ENCODE data around the gene DCK. TPM values are rescaled to one million over a fixed set of nuclear protein-coding genes. Genes with fewer than 3 reads are reported as not detected.
A peak's percentile ranks its signal among the peaks of the same experiment; 100 is the strongest.

The DCK gene
- total and polyA plus RNA-seq, 2 of the 4 experiments (the other 2 are of a cell fraction), result 7.0 to 8.9 TPM

GRCh38 chr4:71074452-71075299 is 81.2 kb downstream of the DCK start:
- no TSS peak for BruUV-seq (replicated peaks)
- H4K8ac ChIP-seq (ENCODE audit: low read depth in 2 of 2, low read length in 2 of 2), result no peak overlapping the region
- H3K23ac ChIP-seq (ENCODE audit: low read depth, low read length), result 0 out of 2 replicates have a peak overlapping the region, but pooled peaks have one; percentile 27
- H4K91ac ChIP-seq (ENCODE audit: insufficient read depth, low read depth, low read length), result no peak overlapping the region
- no peak overlapping the region for H4K5ac ChIP-seq (ENCODE audit: low read depth, low read length)
- 0 out of 2 replicates have a peak overlapping the region, but pooled peaks have one; percentile 7 for H2BK20ac ChIP-seq (ENCODE audit: low read depth, low read length)
- no peaks in the 10 kb centered on the region for H4K20me1 ChIP-seq (ENCODE audit: insufficient read depth, low read length)
- POLR2A ChIA-PET (ENCODE audit: unreplicated experiment), result no interaction called here
- dilution Hi-C loops (cut with HindIII; ENCODE audit: low sequenced_read_pairs, unreplicated experiment) (no loop called here), in situ Hi-C loops (cut with MboI; ENCODE audit: low sequenced_read_pairs) (loop anchor here (5.0 kb wide), 1 partner anchor 38 kb away; no protein-coding TSS in a partner anchor), intact Hi-C loops (cut with micrococcal nuclease) (no loop called here)
- no peaks in the 10 kb centered on the region for H3K4me1 ChIP-seq (ENCODE audit: control insufficient read depth, insufficient read depth, low read length)
- no peaks in the 10 kb centered on the region for H3K9me3 ChIP-seq (ENCODE audit: control insufficient read depth, insufficient read depth, low read length)
- no peaks in the 10 kb centered on the region for H3K36me3 ChIP-seq (ENCODE audit: control insufficient read depth, insufficient read depth, low read length)
- H2BK120ac ChIP-seq (ENCODE audit: low read depth, low read length), result no peak overlapping the region
- H3K56ac ChIP-seq (ENCODE audit: extremely low read depth, insufficient read depth, low read length), result no peak overlapping the region
- DNase-seq (no peak), ATAC-seq (ENCODE audit: low read depth) (no peak)
- no peak overlapping the region for H3K9ac ChIP-seq (ENCODE audit: low read depth, low read length)
- no peak overlapping the region for H3K27ac ChIP-seq (ENCODE audit: insufficient read depth, low read length)
- no peak overlapping the region for H3K4ac ChIP-seq (ENCODE audit: low read depth, low read length)
- CTCF ChIA-PET, result no interaction called here
- H2AK5ac ChIP-seq (ENCODE audit: low read depth, low read length), result no peak overlapping the region
- H2AK9ac ChIP-seq (replicated peaks; ENCODE audit: low read depth, low read length, poor library complexity), result no peak overlapping the region
- H2BK15ac ChIP-seq (ENCODE audit: low read depth, low read length), result no peak overlapping the region; the same call in 2 of the 3 replicates
- H3K4me3 ChIP-seq (ENCODE audit: insufficient read depth, low read depth, low read length), result no peak overlapping the region
- 43% methylated on average over 1 of the region's 10 CpGs; no CpG with 5 or more reads in 1 of the 2 experiments for WGBS, 2 experiments (ENCODE audit: extremely low coverage in 2 of 2, insufficient read length in 1 of 2)
- H3K14ac ChIP-seq (replicated peaks; ENCODE audit: low read depth, low read length), result peak overlapping the region; percentile 32; the same call in 1 of the 2 replicates
- no peaks in the 10 kb centered on the region for H3K27me3 ChIP-seq (ENCODE audit: control insufficient read depth, insufficient read depth, low read length)
- H3K18ac ChIP-seq (ENCODE audit: low read depth, low read length), result no peak overlapping the region
- no peak for TF ChIP-seq ELK1 (IDR thresholded peaks at IDR 0.05; ENCODE audit: borderline replicate concordance, low read depth, low read length)
- no peak for TF ChIP-seq MAFK (IDR thresholded peaks at IDR 0.05; ENCODE audit: low read depth, low read length)
- no peak for TF ChIP-seq NFE2L2 (IDR thresholded peaks at IDR 0.05; ENCODE audit: low read depth, low read length)
- TF ChIP-seq SMC3 (IDR thresholded peaks at IDR 0.05; ENCODE audit: low read depth, low read length), result no peak
- no peak for TF ChIP-seq USF2 (IDR thresholded peaks at IDR 0.05; ENCODE audit: low read depth, low read length)
- TF ChIP-seq MXI1 (IDR thresholded peaks at IDR 0.05; ENCODE audit: borderline replicate concordance, low read depth, low read length), result no peak
- TF ChIP-seq CTCF (conservative IDR thresholded peaks at IDR 0.05; ENCODE audit: low read depth, low read length), result no peak
- H2AFZ ChIP-seq (replicated peaks; ENCODE audit: low read length, poor library complexity), result peak overlapping the region; percentile 33
- no peaks in the 10 kb centered on the region for H3K9me1 ChIP-seq (ENCODE audit: insufficient read depth, low read length)
- H2BK5ac ChIP-seq (ENCODE audit: low read depth, low read length, poor library complexity, severe bottlenecking), result no peak overlapping the region
- peak overlapping the region; percentile 19 for H3K4me2 ChIP-seq (ENCODE audit: low read depth, low read length)
- no peaks in the 10 kb centered on the region for H3K79me1 ChIP-seq (ENCODE audit: low read depth in 1 of 2, low read length in 2 of 2)
